ENCODE measurements around the gene MMD2. TPM values are rescaled to one million over a fixed set of nuclear protein-coding genes. Genes with fewer than 3 reads are reported as not detected.

MMD2 gene
- total and polyA plus RNA-seq, 2 experiments from 2014 or later: 0.11 to 0.38 TPM

GRCh38 chr7:4911111-4911828, 47.7 kb downstream of the MMD2 start:
- no peak for TF ChIP-seq POLR2AphosphoS5 (IDR thresholded peaks at IDR 0.05; ENCODE audit: low read depth)
- peaks cover 4% of the 10 kb centered on the region for H3K27me3 Mint-ChIP-seq (ENCODE audit: insufficient read depth, low read depth, poor library complexity)
- no peaks in the 10 kb centered on the region for H3F3A ChIP-seq (replicated peaks; ENCODE audit: low read depth)
- H3K36me3 ChIP-seq (ENCODE audit: insufficient read depth): no peaks in the 10 kb centered on the region
- H3K4me3 Mint-ChIP-seq: no peak overlapping the region
- ATAC-seq (no peak), DNase-seq (ENCODE audit: low spot score) (no peak)
- no peak overlapping the region for H3K4me2 ChIP-seq
- no peak overlapping the region for H2AFZ ChIP-seq
- no peaks in the 10 kb centered on the region for H3K9me2 ChIP-seq (ENCODE audit: insufficient read depth)
- peaks cover 15% of the 10 kb centered on the region for H3K9me3 Mint-ChIP-seq
- H3K27ac ChIP-seq (ENCODE audit: low read depth): no peak overlapping the region
- no peaks in the 10 kb centered on the region for H3K79me2 ChIP-seq (replicated peaks; ENCODE audit: insufficient read depth)
- no peaks in the 10 kb centered on the region for H3K4me1 Mint-ChIP-seq
- no peak overlapping the region for H3K4me3 ChIP-seq
- H4K20me1 ChIP-seq (replicated peaks; ENCODE audit: insufficient read depth): no peaks in the 10 kb centered on the region
- H3K27me3 ChIP-seq (ENCODE audit: insufficient read depth): no peaks in the 10 kb centered on the region
- no peak overlapping the region for H3K27ac Mint-ChIP-seq
- H3K36me3 Mint-ChIP-seq (ENCODE audit: low read depth): no peaks in the 10 kb centered on the region
- H3K4me1 ChIP-seq (ENCODE audit: insufficient read depth): no peaks in the 10 kb centered on the region

GRCh38 chr7:4906682-4907081, 52.3 kb downstream of the MMD2 start:
- Mint-ChIP-seq H3K36me3 (ENCODE audit: low read depth) (no peaks in the 10 kb centered on the region), H3K9me3 (peaks cover 21% of the 10 kb centered on the region), H3K4me3 (no peak overlapping the region), H3K4me1 (no peaks in the 10 kb centered on the region), H3K27me3 (ENCODE audit: insufficient read depth, low read depth, poor library complexity) (peaks cover 4% of the 10 kb centered on the region), H3K27ac (no peak overlapping the region)
- ATAC-seq (no peak), DNase-seq (ENCODE audit: low spot score) (no peak)
- no peaks in the 10 kb centered on the region for H3K27me3 ChIP-seq (ENCODE audit: insufficient read depth)
- no peaks in the 10 kb centered on the region for H3K9me2 ChIP-seq (ENCODE audit: insufficient read depth)
- no peaks in the 10 kb centered on the region for H3K4me1 ChIP-seq (ENCODE audit: insufficient read depth)
- H3K36me3 ChIP-seq (ENCODE audit: insufficient read depth): no peaks in the 10 kb centered on the region
- no peaks in the 10 kb centered on the region for H3K79me2 ChIP-seq (replicated peaks; ENCODE audit: insufficient read depth)
- H3F3A ChIP-seq (replicated peaks; ENCODE audit: low read depth): no peaks in the 10 kb centered on the region
- H2AFZ ChIP-seq: no peak overlapping the region
- no peak overlapping the region for H3K27ac ChIP-seq (ENCODE audit: low read depth)
- no peak overlapping the region for H3K4me2 ChIP-seq
- no peaks in the 10 kb centered on the region for H4K20me1 ChIP-seq (replicated peaks; ENCODE audit: insufficient read depth)
- no peak overlapping the region for H3K4me3 ChIP-seq
- TF ChIP-seq, protein P1, sequence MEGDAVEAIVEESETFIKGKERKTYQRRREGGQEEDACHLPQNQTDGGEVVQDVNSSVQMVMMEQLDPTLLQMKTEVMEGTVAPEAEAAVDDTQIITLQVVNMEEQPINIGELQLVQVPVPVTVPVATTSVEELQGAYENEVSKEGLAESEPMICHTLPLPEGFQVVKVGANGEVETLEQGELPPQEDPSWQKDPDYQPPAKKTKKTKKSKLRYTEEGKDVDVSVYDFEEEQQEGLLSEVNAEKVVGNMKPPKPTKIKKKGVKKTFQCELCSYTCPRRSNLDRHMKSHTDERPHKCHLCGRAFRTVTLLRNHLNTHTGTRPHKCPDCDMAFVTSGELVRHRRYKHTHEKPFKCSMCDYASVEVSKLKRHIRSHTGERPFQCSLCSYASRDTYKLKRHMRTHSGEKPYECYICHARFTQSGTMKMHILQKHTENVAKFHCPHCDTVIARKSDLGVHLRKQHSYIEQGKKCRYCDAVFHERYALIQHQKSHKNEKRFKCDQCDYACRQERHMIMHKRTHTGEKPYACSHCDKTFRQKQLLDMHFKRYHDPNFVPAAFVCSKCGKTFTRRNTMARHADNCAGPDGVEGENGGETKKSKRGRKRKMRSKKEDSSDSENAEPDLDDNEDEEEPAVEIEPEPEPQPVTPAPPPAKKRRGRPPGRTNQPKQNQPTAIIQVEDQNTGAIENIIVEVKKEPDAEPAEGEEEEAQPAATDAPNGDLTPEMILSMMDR (conservative IDR thresholded peaks at IDR 0.05; ENCODE audit: low read depth in 2 of 2): no peak
- TF ChIP-seq CREB1 (CRISPR knock-in tag; IDR thresholded peaks at IDR 0.05; ENCODE audit: low read depth) (no peak), ZNF331 (CRISPR knock-in tag; IDR thresholded peaks at IDR 0.05; ENCODE audit: low read depth) (no peak), NANOG (IDR thresholded peaks at IDR 0.05; ENCODE audit: borderline replicate concordance) (no peak), STAT1 (IDR thresholded peaks at IDR 0.05; ENCODE audit: unreplicated experiment) (no peak), EZH2phosphoT487 (IDR thresholded peaks at IDR 0.05; ENCODE audit: unreplicated experiment) (no peak), ZNF462 (CRISPR knock-in tag; IDR thresholded peaks at IDR 0.05) (no peak), REST (IDR thresholded peaks at IDR 0.05; ENCODE audit: unreplicated experiment) (no peak), POLR2AphosphoS5 (IDR thresholded peaks at IDR 0.05; ENCODE audit: low read depth) (no peak), EZH2 (IDR thresholded peaks at IDR 0.05; ENCODE audit: low read depth, unreplicated experiment) (no peak)

All from GM23338 (cell line).